GM18868 (cell line): ENCODE measurements around the gene PHF12.
"Not testable (repeated sequence)": the region's sequence is repeated elsewhere in the genome, so short reads cannot be mapped to it uniquely, and the experiment has no call there.

Experiments
- ATAC-seq: cut with Tn5 transposase; IDR thresholded peaks from one replicate; pipeline ENCODE4 v1.9.1; 2021; ENCODE audit warnings: mild to moderate bottlenecking, moderate library complexity; ENCODE audit not compliant: unreplicated experiment

The PHF12 gene

GRCh38 chr17:28888832-28889231 is 62.5 kb downstream of the PHF12 start:
- ATAC-seq = no peak

- ATAC-seq = no peak
These were observed 63.3 kb downstream of the PHF12 start for GRCh38 chr17:28887871-28888471.

- no peak for ATAC-seq
These were observed 65.4 kb downstream of the PHF12 start for GRCh38 chr17:28885951-28886350.

- no peak for ATAC-seq
These were observed 66.0 kb downstream of the PHF12 start for GRCh38 chr17:28885363-28885762.

- ATAC-seq = no peak
These were observed 67.2 kb downstream of the PHF12 start for GRCh38 chr17:28883967-28884702.

GRCh38 chr17:28882154-28882895 is 69.0 kb downstream of the PHF12 start:
- ATAC-seq = no peak

- ATAC-seq = no peak
These were observed 69.7 kb downstream of the PHF12 start for GRCh38 chr17:28881533-28882056.

GRCh38 chr17:28880572-28880945 is 70.8 kb downstream of the PHF12 start:
- no peak for ATAC-seq

GRCh38 chr17:28879886-28880571 is 71.3 kb downstream of the PHF12 start:
- no peak for ATAC-seq

- ATAC-seq = peak; percentile 45
These were observed 72.3 kb downstream of the PHF12 start for GRCh38 chr17:28878981-28879380.

GRCh38 chr17:28878158-28878910 is 73.0 kb downstream of the PHF12 start:
- no peak for ATAC-seq

GRCh38 chr17:28877150-28877711 is 74.1 kb downstream of the PHF12 start:
- not testable (repeated sequence) for ATAC-seq

GRCh38 chr17:28875848-28876550 is 75.3 kb downstream of the PHF12 start:
- ATAC-seq = no peak

- ATAC-seq = no peak
These were observed 76.6 kb downstream of the PHF12 start for GRCh38 chr17:28874750-28875149.

- ATAC-seq = no peak
These were observed 77.5 kb downstream of the PHF12 start for GRCh38 chr17:28873839-28874238.

- ATAC-seq = peak; percentile 84
These were observed 80.2 kb downstream of the PHF12 start for GRCh38 chr17:28871056-28871579.

GRCh38 chr17:28867276-28867675 is 84.0 kb downstream of the PHF12 start:
- no peak for ATAC-seq

- peak; percentile 55 for ATAC-seq
These were observed 85.2 kb downstream of the PHF12 start for GRCh38 chr17:28865946-28866752.
